Smooth muscle cell (in vitro differentiated cells): Measurements from ENCODE around the gene RTF1. TPM values are rescaled to one million over a fixed set of nuclear protein-coding genes. Genes with fewer than 3 reads are reported as not detected.

Experiments
- DNase-seq: peaks from one replicate; lab custom pipeline; 2025; ENCODE audit not compliant: unreplicated experiment; lab: John Stamatoyannopoulos, UW
- H2AFZ ChIP-seq: fragments of 200-600 bp; sonication (generic); 2 replicates; pipeline ENCODE4 v1.6.0; 2016; ENCODE audit warnings: antibody characterized with exemption, low read depth, mild to moderate bottlenecking
- H3F3A ChIP-seq: fragments of 200-600 bp; sonication (generic); 2 replicates; pipeline ENCODE4 v1.6.0; 2017; ENCODE audit warnings: antibody characterized with exemption, low read depth
- H3K27ac ChIP-seq: fragments of 200-600 bp; sonication (generic); 2 replicates; pipeline ENCODE4 v1.5.1; 2016; ENCODE audit warnings: low read depth, mild to moderate bottlenecking
- H3K27me3 ChIP-seq: fragments of 200-600 bp; sonication (generic); 2 replicates; pipeline ENCODE4 v1.6.1; 2016; ENCODE audit warnings: low read depth, mild to moderate bottlenecking
- H3K36me3 ChIP-seq: fragments of 200-600 bp; sonication (generic); 2 replicates; pipeline ENCODE4 v1.5.1; 2016; ENCODE audit warnings: low read depth
- H3K4me1 ChIP-seq: fragments of 200-600 bp; sonication (generic); 2 replicates; pipeline ENCODE4 v1.5.1; 2016; ENCODE audit warnings: low read depth
- H3K4me2 ChIP-seq: fragments of 200-600 bp; sonication (generic); 2 replicates; pipeline ENCODE4 v1.6.0; 2016; ENCODE audit warnings: mild to moderate bottlenecking
- H3K4me3 ChIP-seq: fragments of 200-600 bp; sonication (generic); 2 replicates; pipeline ENCODE4 v1.5.1; 2016; ENCODE audit warnings: mild to moderate bottlenecking
- H3K79me2 ChIP-seq: fragments of 200-600 bp; sonication (generic); 2 replicates; pipeline ENCODE4 v1.6.0; 2016; ENCODE audit warnings: low read depth, mild to moderate bottlenecking
- H3K9ac ChIP-seq: fragments of 200-600 bp; sonication (generic); 2 replicates; pipeline ENCODE4 v1.6.0; 2016; ENCODE audit warnings: low read depth
- H3K9me3 ChIP-seq: fragments of 200-600 bp; sonication (generic); replicated peaks from 2 replicates; pipeline ENCODE4 v1.5.1; 2016; ENCODE audit warnings: low read depth
- H4K20me1 ChIP-seq: fragments of 200-600 bp; sonication (generic); 2 replicates; pipeline ENCODE4 v1.6.0; 2016; ENCODE audit warnings: low read depth
- CTCF ChIP-seq: fragments of 200-600 bp; sonication (generic); IDR thresholded peaks from 2 replicates; pipeline ENCODE4 v1.5.1; 2017; ENCODE audit warnings: borderline replicate concordance, mild to moderate bottlenecking, antibody characterized with exemption; ENCODE audit not compliant: insufficient read depth, poor library complexity, severe bottlenecking
- WGBS: methylation state at CpG from one replicate; pipeline ENCODE4 v1.1.7; 2016; ENCODE audit warnings: low lambda C conversion rate; 5-methylcytosine and 5-hydroxymethylcytosine counted together
- polyA plus RNA-seq: library from polyadenylated mRNA; unstranded; fragments of >200 nt; fragmentation: Nextera tagmentation; extraction: Ambion mirVana; gene quantifications from 2 replicates; pipeline ENCODE4 v1.2.1, GENCODE V29; 2016
- total RNA-seq: library from RNA; depleted of rRNA; stranded (reverse); fragments of >200 nt; gene quantifications from 2 replicates; pipeline ENCODE4 v1.2.3, GENCODE V29; 2014

RTF1 gene
- total and polyA plus RNA-seq, 2 experiments from 2014 or later = 25.7 to 68.1 TPM

- no peaks in the 10 kb centered on the region for H3K9me3 ChIP-seq
- H3K27me3 ChIP-seq = peaks cover 100% of the 10 kb centered on the region
- H3K9ac ChIP-seq = no peak overlapping the region
- TF ChIP-seq CTCF = no peak
- no peak overlapping the region for H3K27ac ChIP-seq
- no peaks in the 10 kb centered on the region for H3K36me3 ChIP-seq
- no peak overlapping the region for H3K4me2 ChIP-seq
- no peak for DNase-seq
- no peaks in the 10 kb centered on the region for H3F3A ChIP-seq
- peaks cover 22% of the 10 kb centered on the region for H3K4me1 ChIP-seq
- WGBS = 87% methylated on average over 6 of the region's 6 CpGs
- no peak overlapping the region for H2AFZ ChIP-seq
- no peak overlapping the region for H3K4me3 ChIP-seq
- H3K79me2 ChIP-seq = no peaks in the 10 kb centered on the region
- H4K20me1 ChIP-seq = no peaks in the 10 kb centered on the region
These were observed 82.4 kb downstream of the RTF1 start for GRCh38 chr15:41499109-41499851.

- 6% methylated on average over 49 of the region's 56 CpGs for WGBS
- DNase-seq = no peak
- H2AFZ ChIP-seq = no peak overlapping the region
These were observed 84.5 kb downstream of the RTF1 start for GRCh38 chr15:41501191-41501917.

GRCh38 chr15:41501931-41502794 lies 85.3 kb downstream of the RTF1 start:
- H3K4me1 ChIP-seq = peaks cover 11% of the 10 kb centered on the region
- TF ChIP-seq CTCF = no peak
- peaks cover 98% of the 10 kb centered on the region for H3K27me3 ChIP-seq
- 7% methylated on average over 50 of the region's 64 CpGs for WGBS
- H2AFZ ChIP-seq = no peak overlapping the region
- DNase-seq = no peak
- H4K20me1 ChIP-seq = no peaks in the 10 kb centered on the region
- H3K79me2 ChIP-seq = no peaks in the 10 kb centered on the region
- no peak overlapping the region for H3K27ac ChIP-seq
- H3K4me3 ChIP-seq = peak overlapping the region; percentile 30
- H3K36me3 ChIP-seq = no peaks in the 10 kb centered on the region
- no peak overlapping the region for H3K9ac ChIP-seq
- no peaks in the 10 kb centered on the region for H3K9me3 ChIP-seq
- no peaks in the 10 kb centered on the region for H3F3A ChIP-seq
- peak overlapping the region; percentile 81 for H3K4me2 ChIP-seq

More at GRCh38 chr15:41501191-41501917, 84.5 kb downstream of the RTF1 start:
- no peaks in the 10 kb centered on the region for H3K9me3 ChIP-seq
- H3K9ac ChIP-seq = no peak overlapping the region
- H3K4me1 ChIP-seq = peaks cover 11% of the 10 kb centered on the region
- H3F3A ChIP-seq = no peaks in the 10 kb centered on the region
- peak overlapping the region; percentile 30 for H3K4me3 ChIP-seq
- no peaks in the 10 kb centered on the region for H3K36me3 ChIP-seq
- no peaks in the 10 kb centered on the region for H3K79me2 ChIP-seq
- H3K4me2 ChIP-seq = peak overlapping the region; percentile 81
- no peak overlapping the region for H3K27ac ChIP-seq
- peaks cover 100% of the 10 kb centered on the region for H3K27me3 ChIP-seq
- no peak for TF ChIP-seq CTCF
- H4K20me1 ChIP-seq = no peaks in the 10 kb centered on the region
